Esophagus muscularis mucosa (tissue), 4 donors: ENCODE data around the gene HBEGF. TPM values are rescaled to one million over a fixed set of nuclear protein-coding genes. Genes with fewer than 3 reads are reported as not detected.
A peak's percentile ranks its signal among the peaks of the same experiment; 100 is the strongest.

Experiments
- DNase-seq: peaks from one replicate; pipeline ENCODE4 v3.0.0-alpha.2; 2017; ENCODE audit errors: extremely low spot score
- H3K27ac ChIP-seq, 4 donors: fragments of 200-600 bp; sonication (generic); replicated peaks in 1 of 4; 1 replicate in 3 of 4; 2 replicates in 1 of 4; pipeline ENCODE4 v1.5.1; 2016 to 2019; ENCODE audit warnings: mild to moderate bottlenecking in 1 of 4
- H3K27me3 ChIP-seq, 4 donors: fragments of 200-600 bp; sonication (generic); one replicate each; pipeline versions ENCODE4 v1.5.1 to v1.6.0; 2016 to 2019
- H3K36me3 ChIP-seq, 4 donors: fragments of 200-600 bp; sonication (generic); one replicate each; pipeline ENCODE4 v1.5.1; 2016 to 2019
- H3K4me1 ChIP-seq, 4 donors: fragments of 200-600 bp; sonication (generic); one replicate each; pipeline ENCODE4 v1.5.1; 2016 to 2019
- H3K4me3 ChIP-seq, 4 donors: fragments of 200-600 bp; sonication (generic); 1 replicate in 2 of 4; 2 replicates in 2 of 4; pipeline ENCODE4 v1.5.1; 2016 to 2019; ENCODE audit warnings: mild to moderate bottlenecking in 4 of 4, moderate library complexity in 1 of 4
- H3K9me3 ChIP-seq, 4 donors: fragments of 200-600 bp; sonication (generic); 1 replicate in 3 of 4; 2 replicates in 1 of 4; pipeline ENCODE4 v1.5.1; 2016 to 2019
- CTCF ChIP-seq, 3 experiments: fragments of 200-600 bp in 2 of 3; fragments of 450-650 bp in 1 of 3; sonication (generic) in 2 of 3; IDR thresholded peaks; one replicate each; pipeline ENCODE4 v1.5.1; 2017 to 2019; ENCODE audit warnings: antibody characterized with exemption in 3 of 3, mild to moderate bottlenecking in 2 of 3, moderate library complexity in 1 of 3
- EP300 ChIP-seq: sonication (generic); formaldehyde crosslinking; IDR thresholded peaks from one replicate; pipeline ENCODE4 v1.6.1; 2017; ENCODE audit warnings: antibody characterized with exemption
- POLR2A ChIP-seq: fragments of 450-650 bp; IDR thresholded peaks from one replicate; pipeline ENCODE4 v1.6.1; 2017; ENCODE audit warnings: antibody characterized with exemption, moderate library complexity, mild to moderate bottlenecking, low read depth
- POLR2AphosphoS5 ChIP-seq, 2 donors: sonication (generic); formaldehyde crosslinking; IDR thresholded peaks; one replicate each; pipeline ENCODE4 v1.6.1; 2017; ENCODE audit warnings: antibody characterized with exemption in 2 of 2
- WGBS: methylation state at CpG from one replicate; pipeline ENCODE4 v1.1.5; 2018; 5-methylcytosine and 5-hydroxymethylcytosine counted together
- intact Hi-C: fragments of 100-400 bp; cut with DNase I; formaldehyde crosslinking; loops from one replicate; pipeline ENCODE4 v1.15.1; 2023
- total RNA-seq, 4 donors: library from RNA; depleted of rRNA; stranded (reverse); fragments of >200 nt; gene quantifications; one replicate each; pipeline versions ENCODE4 v1.1.0 to v1.2.1, GENCODE V29; 2016

HBEGF gene
- total RNA-seq, 4 donors from 2014 or later = 6.6 to 20.0 (median 8.2) TPM

- no peaks in the 10 kb centered on the region for H3K36me3 ChIP-seq
- H3K27ac ChIP-seq = peak overlapping the region; percentile 73 to 83 (median 75)
- peak; percentile 91 for DNase-seq
- intact Hi-C loops = no loop called here
- TF ChIP-seq EP300 (no peak), POLR2A (no peak), POLR2AphosphoS5 (IDR thresholded peaks at IDR 0.05) (peak in 1 of 2 donors; percentile 20), CTCF (IDR thresholded peaks at IDR 0.05) (no peak)
- no peaks in the 10 kb centered on the region for H3K9me3 ChIP-seq
- peaks cover 41 to 43% (median 42%) of the 10 kb centered on the region in 4 donors for H3K4me1 ChIP-seq
- no peak overlapping the region for H3K4me3 ChIP-seq
- WGBS = 51% methylated on average over 9 of the region's 9 CpGs
- H3K27me3 ChIP-seq = no peaks in the 10 kb centered on the region
These were observed 23.4 kb downstream of the HBEGF start for GRCh38 chr5:140322751-140323731.

GRCh38 chr5:140321796-140322195 lies 24.6 kb downstream of the HBEGF start:
- WGBS = 75% methylated on average over 2 of the region's 2 CpGs
- Histone ChIP-seq H3K27me3 (no peaks in the 10 kb centered on the region), H3K9me3 (no peaks in the 10 kb centered on the region), H3K4me1 (peaks cover 35 to 43% (median 42%) of the 10 kb centered on the region in 4 donors), H3K4me3 (no peak overlapping the region), H3K27ac (peak overlapping the region in 1 of 4 donors; percentile 83), H3K36me3 (no peaks in the 10 kb centered on the region)
- DNase-seq = peak; percentile 92
- intact Hi-C loops = no loop called here
- TF ChIP-seq EP300 = no peak
- TF ChIP-seq POLR2AphosphoS5 (IDR thresholded peaks at IDR 0.05) = peak; percentile 13 to 29

- TF ChIP-seq CTCF (IDR thresholded peaks at IDR 0.05) = no peak
- TF ChIP-seq POLR2A = no peak
- no peak for TF ChIP-seq POLR2AphosphoS5 (IDR thresholded peaks at IDR 0.05)
- TF ChIP-seq EP300 = no peak
- Histone ChIP-seq H3K27ac (no peak overlapping the region), H3K27me3 (no peaks in the 10 kb centered on the region), H3K4me3 (no peak overlapping the region), H3K9me3 (no peaks in the 10 kb centered on the region), H3K36me3 (no peaks in the 10 kb centered on the region), H3K4me1 (peaks cover 34 to 37% (median 35%) of the 10 kb centered on the region in 4 donors)
- DNase-seq = no peak
- intact Hi-C loops = no loop called here
- WGBS = 86% methylated on average over 1 of the region's 1 CpG
These were observed 26.6 kb downstream of the HBEGF start for GRCh38 chr5:140319833-140320232.

GRCh38 chr5:140318792-140319191 lies 27.6 kb downstream of the HBEGF start:
- intact Hi-C loops = no loop called here
- 95% methylated on average over 4 of the region's 4 CpGs for WGBS
- H3K36me3 ChIP-seq = no peaks in the 10 kb centered on the region
- DNase-seq = no peak
- H3K27ac ChIP-seq = no peak overlapping the region
- no peaks in the 10 kb centered on the region for H3K27me3 ChIP-seq
- H3K4me3 ChIP-seq = no peak overlapping the region
- peaks cover 23 to 27% (median 27%) of the 10 kb centered on the region in 4 donors for H3K4me1 ChIP-seq
- TF ChIP-seq CTCF (IDR thresholded peaks at IDR 0.05) (no peak), POLR2AphosphoS5 (IDR thresholded peaks at IDR 0.05) (no peak), EP300 (no peak), POLR2A (no peak)
- no peaks in the 10 kb centered on the region for H3K9me3 ChIP-seq

- no peaks in the 10 kb centered on the region for H3K36me3 ChIP-seq
- no peak for TF ChIP-seq EP300
- no peak for TF ChIP-seq POLR2A
- no peak for TF ChIP-seq POLR2AphosphoS5 (IDR thresholded peaks at IDR 0.05)
- TF ChIP-seq CTCF (IDR thresholded peaks at IDR 0.05) = no peak
- H3K27me3 ChIP-seq = no peaks in the 10 kb centered on the region
- WGBS = 83% methylated on average over 5 of the region's 5 CpGs
- no peak overlapping the region for H3K4me3 ChIP-seq
- intact Hi-C loops = no loop called here
- no peak overlapping the region for H3K27ac ChIP-seq
- no peak for DNase-seq
- no peaks in the 10 kb centered on the region for H3K9me3 ChIP-seq
- peaks cover 18 to 24% (median 22%) of the 10 kb centered on the region in 4 donors for H3K4me1 ChIP-seq
These were observed 28.5 kb downstream of the HBEGF start for GRCh38 chr5:140317859-140318258.
